Keratinocyte (primary cell): ENCODE measurements around the gene TBC1D8. TPM values are rescaled to one million over a fixed set of nuclear protein-coding genes. Genes with fewer than 3 reads are reported as not detected.
A peak's percentile ranks its signal among the peaks of the same experiment; 100 is the strongest.

Experiments used
- DNase-seq: peaks from one replicate; pipeline ENCODE4 v3.0.0-alpha.2; 2011; ENCODE audit warnings: low read depth, missing footprints, low spot score
- FAIRE-seq: peaks from 2 replicates; lab custom pipeline; 2011; peaks lifted over from hg19 to GRCh38; lab: Jason Lieb, UNC
- H2AFZ ChIP-seq: 2 replicates; pipeline ENCODE4 v1.6.0; 2012; ENCODE audit warnings: low read length, control low read depth, inconsistent platforms; ENCODE audit not compliant: control insufficient read depth
- H3K27ac ChIP-seq: 2 replicates; pipeline ENCODE4 v1.5.1; 2011; ENCODE audit warnings: low read length; ENCODE audit not compliant: control insufficient read depth, insufficient read depth
- H3K27me3 ChIP-seq: 3 replicates; pipeline ENCODE4 v1.6.0; 2011; ENCODE audit warnings: low read length; ENCODE audit not compliant: control insufficient read depth, insufficient read depth; ENCODE audit errors: extremely low read depth
- H3K36me3 ChIP-seq, 2 experiments: 2 replicates in 1 of 2; 3 replicates in 1 of 2; pipeline ENCODE4 v1.5.1; 2011; ENCODE audit warnings: low read length in 2 of 2, mild to moderate bottlenecking in 1 of 2; ENCODE audit not compliant: control insufficient read depth in 2 of 2, insufficient read depth in 2 of 2; ENCODE audit errors: extremely low read depth in 1 of 2
- H3K4me1 ChIP-seq: 3 replicates; pipeline ENCODE4 v1.5.1; 2011; ENCODE audit warnings: low read length; ENCODE audit not compliant: control insufficient read depth, insufficient read depth; ENCODE audit errors: extremely low read depth
- H3K4me2 ChIP-seq: 3 replicates; pipeline ENCODE4 v1.6.0; 2011; ENCODE audit warnings: low read depth, low read length; ENCODE audit not compliant: control insufficient read depth, insufficient read depth; ENCODE audit errors: extremely low read depth
- H3K4me3 ChIP-seq, 3 experiments: fragments of 200-600 bp in 1 of 3; sonication (generic) in 1 of 3; 2 replicates in 2 of 3; 3 replicates in 1 of 3; pipeline ENCODE4 v1.5.1; 2011 to 2016; ENCODE audit warnings: low read length in 3 of 3, mild to moderate bottlenecking in 3 of 3, control low read depth in 2 of 3, inconsistent platforms in 1 of 3, low read depth in 1 of 3, mixed read lengths in 1 of 3, mixed run types in 1 of 3, moderate library complexity in 1 of 3; ENCODE audit not compliant: control insufficient read depth in 2 of 3, insufficient read depth in 2 of 3; ENCODE audit errors: extremely low read depth in 1 of 3
- H3K79me2 ChIP-seq: 2 replicates; pipeline ENCODE4 v1.6.0; 2012; ENCODE audit warnings: low read length; ENCODE audit not compliant: control insufficient read depth, insufficient read depth
- H3K9ac ChIP-seq: 3 replicates; pipeline ENCODE4 v1.6.0; 2011; ENCODE audit warnings: low read length; ENCODE audit not compliant: control insufficient read depth, insufficient read depth; ENCODE audit errors: extremely low read depth
- H3K9me1 ChIP-seq: 3 replicates; pipeline ENCODE4 v1.6.0; 2011; ENCODE audit warnings: low read length; ENCODE audit not compliant: control insufficient read depth, insufficient read depth; ENCODE audit errors: extremely low read depth
- H3K9me3 ChIP-seq: 2 replicates; pipeline ENCODE4 v1.5.1; 2012; ENCODE audit warnings: low read depth, low read length; ENCODE audit not compliant: control insufficient read depth
- H4K20me1 ChIP-seq: 3 replicates; pipeline ENCODE4 v1.6.0; 2011; ENCODE audit warnings: low read length; ENCODE audit not compliant: control insufficient read depth, insufficient read depth; ENCODE audit errors: extremely low read depth
- EZH2 ChIP-seq: IDR thresholded peaks from one replicate; pipeline ENCODE4 v1.6.1; 2012; ENCODE audit warnings: inconsistent platforms, mild to moderate bottlenecking, low read length, moderate library complexity
- dilution Hi-C: fragments of 300-500 bp; cut with MboI; formaldehyde crosslinking; loops from one replicate; pipeline ENCODE4 v1.7.0; 2020; ENCODE audit warnings: low sequenced_read_pairs; ENCODE audit not compliant: extremely low pct_ligation_motif_present
- polyA plus RNA-seq, 5 experiments: library from polyadenylated mRNA; depleted of rRNA in 3 of 5; stranded (reverse) in 3 of 5; stranded (forward) in 1 of 5; unstranded in 1 of 5; fragments of >200 nt; gene quantifications; 1 replicate in 1 of 5; 2 replicates in 3 of 5; 3 replicates in 1 of 5; pipeline versions ENCODE4 v1.2.1 to v1.2.3, GENCODE V29; 2011 to 2012; ENCODE audit warnings: missing spikeins in 2 of 5, low read depth in 1 of 5, low replicate concordance in 1 of 5
- TF ChIP-seq, protein P1 (sequence below), 3 experiments: IDR thresholded peaks in 1 of 3; conservative IDR thresholded peaks in 1 of 3; optimal IDR thresholded peaks in 1 of 3; 2 replicates in 2 of 3; 3 replicates in 1 of 3; pipeline versions ENCODE3 to v1.5.1; 2011; ENCODE audit warnings: low read length in 3 of 3, mild to moderate bottlenecking in 3 of 3, moderate library complexity in 2 of 3, control low read depth in 1 of 3, inconsistent platforms in 1 of 3; ENCODE audit not compliant: insufficient read depth in 2 of 3; ENCODE audit errors: extremely low read depth in 1 of 3

TBC1D8 gene
- polyA plus RNA-seq, 1 donor (not counting 4 experiments of a cell fraction or from before 2014, with no cell fraction given), result 13.8 TPM

DNA sequence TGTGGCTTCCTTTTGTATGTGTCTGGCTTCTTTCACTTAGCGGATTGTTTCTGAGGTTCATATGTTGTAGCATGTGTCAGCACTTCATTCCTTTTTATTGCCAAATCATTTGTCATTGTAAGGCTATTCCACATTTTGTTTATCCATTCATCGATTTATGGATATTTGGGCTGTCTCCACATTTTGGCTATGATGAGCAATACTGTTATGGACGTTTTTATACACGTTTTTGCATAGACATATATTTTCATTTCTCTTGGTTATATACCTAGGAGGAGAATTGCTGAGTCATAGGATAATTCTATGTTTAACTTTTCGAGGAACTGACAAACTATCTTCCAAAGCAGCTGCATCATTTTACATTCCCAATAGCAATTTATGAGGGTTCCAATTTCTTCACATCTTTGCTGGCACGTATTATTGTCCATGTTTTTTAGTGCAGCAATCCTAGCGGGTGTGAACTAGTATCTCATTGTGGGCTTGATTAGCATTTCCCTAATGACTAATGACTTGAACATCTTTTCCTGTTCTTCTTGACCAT, 48.1 kb upstream of the TBC1D8 start:
- H3K9me1 ChIP-seq, result no peaks in the 10 kb centered on the region
- no peak overlapping the region for H3K9ac ChIP-seq
- H3K27ac ChIP-seq, result peak overlapping the region; percentile 31
- peak overlapping the region; percentile 54 for H3K4me2 ChIP-seq
- no peak overlapping the region for H2AFZ ChIP-seq
- dilution Hi-C loops, result no loop called here
- no peaks in the 10 kb centered on the region for H4K20me1 ChIP-seq
- peaks cover 25% of the 10 kb centered on the region for H3K4me1 ChIP-seq
- no peaks in the 10 kb centered on the region for H3K27me3 ChIP-seq
- peak; percentile 63 for FAIRE-seq
- no peak for DNase-seq
- no peaks in the 10 kb centered on the region for H3K9me3 ChIP-seq
- TF ChIP-seq EZH2, result no peak
- TF ChIP-seq, protein P1, sequence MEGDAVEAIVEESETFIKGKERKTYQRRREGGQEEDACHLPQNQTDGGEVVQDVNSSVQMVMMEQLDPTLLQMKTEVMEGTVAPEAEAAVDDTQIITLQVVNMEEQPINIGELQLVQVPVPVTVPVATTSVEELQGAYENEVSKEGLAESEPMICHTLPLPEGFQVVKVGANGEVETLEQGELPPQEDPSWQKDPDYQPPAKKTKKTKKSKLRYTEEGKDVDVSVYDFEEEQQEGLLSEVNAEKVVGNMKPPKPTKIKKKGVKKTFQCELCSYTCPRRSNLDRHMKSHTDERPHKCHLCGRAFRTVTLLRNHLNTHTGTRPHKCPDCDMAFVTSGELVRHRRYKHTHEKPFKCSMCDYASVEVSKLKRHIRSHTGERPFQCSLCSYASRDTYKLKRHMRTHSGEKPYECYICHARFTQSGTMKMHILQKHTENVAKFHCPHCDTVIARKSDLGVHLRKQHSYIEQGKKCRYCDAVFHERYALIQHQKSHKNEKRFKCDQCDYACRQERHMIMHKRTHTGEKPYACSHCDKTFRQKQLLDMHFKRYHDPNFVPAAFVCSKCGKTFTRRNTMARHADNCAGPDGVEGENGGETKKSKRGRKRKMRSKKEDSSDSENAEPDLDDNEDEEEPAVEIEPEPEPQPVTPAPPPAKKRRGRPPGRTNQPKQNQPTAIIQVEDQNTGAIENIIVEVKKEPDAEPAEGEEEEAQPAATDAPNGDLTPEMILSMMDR (optimal IDR thresholded peaks at IDR 0.05 in 1 of 3, IDR thresholded peaks at IDR 0.05 in 1 of 3, conservative IDR thresholded peaks at IDR 0.05 in 1 of 3; ENCODE audit: extremely low read depth in 1 of 3, insufficient read depth in 2 of 3, low read length in 3 of 3), result peak in 1 of 3 experiments; percentile 8
- peak overlapping the region in 2 of 3 experiments; percentile 22 to 27 for H3K4me3 ChIP-seq
- H3K36me3 ChIP-seq, result no peaks in the 10 kb centered on the region
- no peaks in the 10 kb centered on the region for H3K79me2 ChIP-seq

DNA sequence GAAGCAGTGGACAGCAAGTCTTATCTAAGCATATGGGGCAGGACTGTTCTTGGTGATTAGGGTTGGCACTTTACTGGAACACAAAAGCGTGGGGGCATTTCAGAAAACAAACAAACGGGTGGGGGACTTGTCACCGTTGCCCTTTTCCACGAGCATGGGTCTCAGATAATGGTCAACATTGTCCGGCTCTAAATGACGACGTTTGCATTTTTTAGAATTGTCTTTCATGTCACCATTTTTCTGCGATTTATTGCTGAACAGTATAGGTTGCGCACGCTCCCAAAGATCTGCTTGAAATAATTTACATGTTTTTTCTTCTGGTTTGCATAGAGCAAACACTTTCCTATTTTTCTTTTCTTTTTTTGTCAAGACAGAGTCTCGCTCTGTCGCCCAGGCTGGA, 46.6 kb upstream of the TBC1D8 start:
- Histone ChIP-seq H3K9me3 (no peaks in the 10 kb centered on the region), H3K9ac (no peak overlapping the region), H2AFZ (no peak overlapping the region), H3K36me3 (no peaks in the 10 kb centered on the region), H3K4me2 (no peak overlapping the region), H3K4me3 (no peak overlapping the region), H3K27ac (no peak overlapping the region), H3K27me3 (no peaks in the 10 kb centered on the region), H3K4me1 (peaks cover 25% of the 10 kb centered on the region), H3K79me2 (no peaks in the 10 kb centered on the region), H4K20me1 (no peaks in the 10 kb centered on the region), H3K9me1 (no peaks in the 10 kb centered on the region)
- DNase-seq (no peak), FAIRE-seq (no peak)
- dilution Hi-C loops, result no loop called here
- TF ChIP-seq, protein P1 (optimal IDR thresholded peaks at IDR 0.05 in 1 of 3, IDR thresholded peaks at IDR 0.05 in 1 of 3, conservative IDR thresholded peaks at IDR 0.05 in 1 of 3; ENCODE audit: extremely low read depth in 1 of 3, insufficient read depth in 2 of 3, low read length in 3 of 3), result no peak
- TF ChIP-seq EZH2, result no peak
